GM21360 (cell line): ENCODE data around the gene DISP3.

ENCODE experiments used
- ATAC-seq: cut with Tn5 transposase; IDR thresholded peaks from one replicate; pipeline ENCODE4 v1.9.1; 2021; ENCODE audit warnings: mild to moderate bottlenecking, moderate library complexity; ENCODE audit not compliant: unreplicated experiment

DISP3 gene

GRCh38 chr1:11486231-11487009 is 7.5 kb downstream of the DISP3 start:
- ATAC-seq: no peak

GRCh38 chr1:11487196-11487751 is 8.3 kb downstream of the DISP3 start:
- no peak for ATAC-seq

GRCh38 chr1:11488201-11488770 is 9.3 kb downstream of the DISP3 start:
- ATAC-seq: no peak

GRCh38 chr1:11488966-11489625 is 10.1 kb downstream of the DISP3 start:
- ATAC-seq: no peak

GRCh38 chr1:11492235-11492634 is 13.3 kb downstream of the DISP3 start:
- no peak for ATAC-seq

GRCh38 chr1:11493972-11494655 is 15.2 kb downstream of the DISP3 start:
- no peak for ATAC-seq

- no peak for ATAC-seq
Measured at GRCh38 chr1:11494771-11495170, 15.8 kb downstream of the DISP3 start.

GRCh38 chr1:11495579-11495978 is 16.6 kb downstream of the DISP3 start:
- no peak for ATAC-seq

GRCh38 chr1:11496551-11497080 is 17.7 kb downstream of the DISP3 start:
- no peak for ATAC-seq

- ATAC-seq: no peak
Measured at GRCh38 chr1:11498956-11499594, 20.1 kb downstream of the DISP3 start.

- ATAC-seq: no peak
Measured at GRCh38 chr1:11499601-11500331, 20.8 kb downstream of the DISP3 start.

- no peak for ATAC-seq
Measured at GRCh38 chr1:11500881-11501280, 21.9 kb downstream of the DISP3 start.

GRCh38 chr1:11501491-11501897 is 22.5 kb downstream of the DISP3 start:
- no peak for ATAC-seq

- ATAC-seq: no peak
Measured at GRCh38 chr1:11501906-11502485, 23.0 kb downstream of the DISP3 start.

- ATAC-seq: no peak
Measured at GRCh38 chr1:11502516-11502915, 23.6 kb downstream of the DISP3 start.

GRCh38 chr1:11504599-11504998 is 25.6 kb downstream of the DISP3 start:
- ATAC-seq: no peak

- ATAC-seq: no peak
Measured at GRCh38 chr1:11505591-11506538, 26.9 kb downstream of the DISP3 start.

GRCh38 chr1:11507309-11507708 is 28.4 kb downstream of the DISP3 start:
- ATAC-seq: no peak
